ENCODE data around the gene CALD1. TPM values are rescaled to one million over a fixed set of nuclear protein-coding genes. Genes with fewer than 3 reads are reported as not detected.

CALD1 gene
- total and polyA plus RNA-seq, 8 donors = 137 to 248 (median 224) TPM

DNA sequence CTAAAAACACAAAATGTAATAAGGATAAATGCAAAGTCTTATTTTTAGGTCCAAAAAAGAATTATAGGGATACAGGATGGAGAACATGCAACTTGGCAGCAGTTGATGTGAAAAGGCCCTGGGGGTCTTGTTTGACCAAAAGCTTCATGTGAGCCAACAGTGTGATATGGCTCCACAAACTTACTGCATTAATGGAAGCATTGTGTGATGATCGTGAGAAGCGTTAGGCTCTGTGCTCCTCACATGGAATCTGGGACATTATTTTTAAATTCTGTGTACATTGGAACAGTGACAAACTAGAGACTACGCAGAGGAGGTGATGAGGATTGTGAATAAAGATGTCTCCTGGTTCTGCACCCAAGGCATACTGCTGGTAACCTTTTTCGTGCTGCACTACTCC lies 39.1 kb upstream of the CALD1 start:
- H3K9me3 ChIP-seq = no peaks in the 10 kb centered on the region
- TF ChIP-seq, protein P1, sequence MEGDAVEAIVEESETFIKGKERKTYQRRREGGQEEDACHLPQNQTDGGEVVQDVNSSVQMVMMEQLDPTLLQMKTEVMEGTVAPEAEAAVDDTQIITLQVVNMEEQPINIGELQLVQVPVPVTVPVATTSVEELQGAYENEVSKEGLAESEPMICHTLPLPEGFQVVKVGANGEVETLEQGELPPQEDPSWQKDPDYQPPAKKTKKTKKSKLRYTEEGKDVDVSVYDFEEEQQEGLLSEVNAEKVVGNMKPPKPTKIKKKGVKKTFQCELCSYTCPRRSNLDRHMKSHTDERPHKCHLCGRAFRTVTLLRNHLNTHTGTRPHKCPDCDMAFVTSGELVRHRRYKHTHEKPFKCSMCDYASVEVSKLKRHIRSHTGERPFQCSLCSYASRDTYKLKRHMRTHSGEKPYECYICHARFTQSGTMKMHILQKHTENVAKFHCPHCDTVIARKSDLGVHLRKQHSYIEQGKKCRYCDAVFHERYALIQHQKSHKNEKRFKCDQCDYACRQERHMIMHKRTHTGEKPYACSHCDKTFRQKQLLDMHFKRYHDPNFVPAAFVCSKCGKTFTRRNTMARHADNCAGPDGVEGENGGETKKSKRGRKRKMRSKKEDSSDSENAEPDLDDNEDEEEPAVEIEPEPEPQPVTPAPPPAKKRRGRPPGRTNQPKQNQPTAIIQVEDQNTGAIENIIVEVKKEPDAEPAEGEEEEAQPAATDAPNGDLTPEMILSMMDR (IDR thresholded peaks at IDR 0.05) = no peak
- no peaks in the 10 kb centered on the region for H3K36me3 ChIP-seq
- no peak overlapping the region for H3K27ac ChIP-seq
- no peak overlapping the region for H3K4me3 ChIP-seq
- ATAC-seq (no peak), DNase-seq (no peak)
- intact Hi-C loops (cut with DNase I) = no loop called here
- no peaks in the 10 kb centered on the region for H3K4me1 ChIP-seq
- no peaks in the 10 kb centered on the region for H3K27me3 ChIP-seq

DNA sequence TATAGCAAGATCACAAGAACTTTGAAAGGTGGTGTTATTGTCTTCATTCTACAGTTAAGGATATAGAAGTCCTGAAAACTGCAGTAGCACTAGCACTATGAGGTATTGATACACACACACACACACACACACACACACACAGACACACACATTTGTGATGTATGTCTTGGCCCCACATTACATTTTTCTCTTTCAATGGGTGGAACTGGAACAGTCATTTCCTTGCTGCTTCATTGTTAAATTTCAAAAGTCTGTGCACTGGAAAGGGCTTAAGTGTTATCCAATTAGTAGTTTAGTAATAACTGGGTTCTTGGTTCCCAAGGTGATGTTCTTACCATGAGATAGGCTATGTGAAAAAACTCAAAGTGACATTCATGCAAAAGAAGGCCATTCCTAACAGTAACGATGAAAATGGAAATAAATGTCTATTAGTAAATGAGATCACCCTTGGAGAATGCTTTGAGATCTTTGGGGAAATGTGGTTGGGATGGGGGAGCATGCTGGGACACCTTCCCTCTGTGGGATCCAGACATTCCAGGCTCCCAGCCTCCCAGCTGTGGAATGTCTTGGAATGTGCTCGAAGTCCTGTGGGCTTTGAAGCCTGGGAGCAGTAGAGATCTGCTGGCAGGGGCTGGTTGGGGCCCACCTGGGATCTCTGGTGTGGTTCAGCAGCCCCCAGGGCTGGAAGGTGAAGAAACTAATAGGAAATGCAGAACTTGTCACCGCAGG lies 37.4 kb upstream of the CALD1 start:
- intact Hi-C loops (cut with DNase I) = no loop called here
- no peaks in the 10 kb centered on the region for H3K27me3 ChIP-seq
- no peak overlapping the region for H3K4me3 ChIP-seq
- H3K9me3 ChIP-seq = no peaks in the 10 kb centered on the region
- peak overlapping the region; percentile 6 to 68 for H3K27ac ChIP-seq
- H3K4me1 ChIP-seq = no peaks in the 10 kb centered on the region
- TF ChIP-seq, protein P1 (IDR thresholded peaks at IDR 0.05) = no peak
- H3K36me3 ChIP-seq = no peaks in the 10 kb centered on the region
- DNase-seq (no peak), ATAC-seq (peak; percentile 26)

DNA sequence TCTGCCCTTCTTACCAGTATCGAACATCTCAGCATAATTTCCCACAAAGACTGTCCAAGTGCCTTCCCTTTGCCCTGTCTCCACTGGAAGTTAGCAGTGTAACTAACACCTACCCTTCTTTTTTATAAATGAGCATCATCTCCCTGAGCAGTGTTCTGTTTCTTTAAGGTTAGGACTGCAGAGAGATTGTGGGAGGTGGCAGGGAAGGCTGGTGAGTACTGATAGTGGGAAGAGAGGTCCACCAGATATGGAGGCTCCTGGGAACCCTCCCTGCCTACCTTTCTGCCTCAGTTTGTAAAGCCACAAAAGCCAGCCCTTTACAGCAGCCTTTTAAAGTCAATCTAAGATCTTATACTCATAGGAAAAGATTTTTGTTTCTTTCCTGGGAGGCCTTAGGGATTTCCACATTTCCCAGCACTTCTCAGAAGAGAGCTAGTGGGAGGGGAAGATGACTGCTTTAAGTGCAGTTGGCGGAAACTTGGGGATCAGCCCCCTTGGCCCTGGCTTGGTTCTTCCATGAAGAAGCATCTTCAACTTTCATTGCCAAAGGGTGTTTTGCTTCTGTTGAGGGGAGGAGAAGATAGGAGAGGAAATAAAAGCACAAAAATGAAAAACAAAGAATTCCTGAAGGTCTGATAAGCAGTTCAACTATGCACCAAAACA lies 36.6 kb upstream of the CALD1 start:
- Histone ChIP-seq H3K4me1 (no peaks in the 10 kb centered on the region), H3K4me3 (no peak overlapping the region), H3K36me3 (no peaks in the 10 kb centered on the region), H3K27me3 (no peaks in the 10 kb centered on the region), H3K9me3 (no peaks in the 10 kb centered on the region), H3K27ac (peak overlapping the region; percentile 6 to 68)
- no peak for DNase-seq
- TF ChIP-seq, protein P1 (IDR thresholded peaks at IDR 0.05) = no peak
- intact Hi-C loops (cut with DNase I) = no loop called here
- peak; percentile 72 for ATAC-seq

DNA sequence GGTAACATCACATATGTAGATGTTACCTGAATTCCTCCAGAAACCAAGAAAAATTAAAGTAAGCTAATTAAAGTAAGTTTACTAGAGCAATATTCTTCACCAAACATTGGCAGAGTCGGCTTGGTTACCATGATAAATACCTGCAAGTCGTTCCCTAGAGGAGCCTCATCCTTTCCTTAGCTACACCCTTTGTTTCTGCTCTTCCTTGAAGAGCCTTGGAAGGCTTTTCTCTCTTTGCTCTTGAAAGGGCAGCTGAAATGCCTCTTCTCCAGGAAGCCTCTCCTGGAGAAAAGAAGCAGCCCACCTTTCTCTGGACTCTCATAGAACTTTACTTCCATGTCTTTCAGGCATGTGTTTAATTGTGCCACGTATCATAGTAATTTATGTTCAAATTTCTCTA lies 34.9 kb upstream of the CALD1 start:
- intact Hi-C loops (cut with DNase I) = no loop called here
- Histone ChIP-seq H3K4me1 (no peaks in the 10 kb centered on the region), H3K36me3 (no peaks in the 10 kb centered on the region), H3K27ac (no peak overlapping the region), H3K27me3 (no peaks in the 10 kb centered on the region), H3K4me3 (no peak overlapping the region), H3K9me3 (no peaks in the 10 kb centered on the region)
- ATAC-seq = no peak
- TF ChIP-seq, protein P1 (IDR thresholded peaks at IDR 0.05) = no peak
- DNase-seq = no peak

DNA sequence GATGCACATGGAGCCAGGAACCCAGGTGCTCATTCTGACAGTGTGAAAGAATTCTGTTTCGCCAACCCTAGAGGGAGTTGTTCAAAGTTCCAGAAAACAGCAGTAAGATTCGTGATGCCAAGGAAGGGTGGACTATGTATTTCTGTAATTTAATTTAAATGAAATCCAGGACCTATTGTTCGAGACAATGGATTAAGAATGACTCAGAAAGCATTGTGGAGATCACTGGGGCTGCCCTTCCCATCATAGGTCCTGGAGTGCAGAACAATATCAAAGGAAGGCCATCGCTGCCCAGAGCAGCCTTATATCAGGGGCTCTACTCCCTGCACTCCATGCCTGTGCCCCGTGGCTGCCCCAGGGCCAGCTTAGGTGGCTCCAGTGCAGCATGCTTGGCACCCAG lies 32.1 kb upstream of the CALD1 start:
- intact Hi-C loops (cut with DNase I) = no loop called here
- Histone ChIP-seq H3K27me3 (no peaks in the 10 kb centered on the region), H3K36me3 (no peaks in the 10 kb centered on the region), H3K9me3 (no peaks in the 10 kb centered on the region), H3K4me3 (no peak overlapping the region), H3K27ac (no peak overlapping the region), H3K4me1 (no peaks in the 10 kb centered on the region)
- TF ChIP-seq, protein P1 (IDR thresholded peaks at IDR 0.05) = no peak
- DNase-seq (no peak), ATAC-seq (no peak)

Measured in left lung (tissue), 10 donors.